RCC 7860 (cell line): ENCODE results near the gene LHX6.

Source experiments
- DNase-seq: peaks from one replicate; pipeline ENCODE4 v3.0.0-alpha.2; 2015; ENCODE audit warnings: low spot score
- FAIRE-seq: peaks from 2 replicates; lab custom pipeline; 2012; peaks lifted over from hg19 to GRCh38; lab: Jason Lieb, UNC

The LHX6 gene

GRCh38 chr9:122236681-122237080 is 7.9 kb upstream of the LHX6 start:
- DNase-seq, result no peak
- FAIRE-seq, result no peak

- FAIRE-seq (no peak), DNase-seq (no peak)
These were observed 5.4 kb upstream of the LHX6 start for GRCh38 chr9:122234022-122234748.

- DNase-seq (no peak), FAIRE-seq (no peak)
These were observed 4.1 kb upstream of the LHX6 start for GRCh38 chr9:122232796-122233306.

DNA sequence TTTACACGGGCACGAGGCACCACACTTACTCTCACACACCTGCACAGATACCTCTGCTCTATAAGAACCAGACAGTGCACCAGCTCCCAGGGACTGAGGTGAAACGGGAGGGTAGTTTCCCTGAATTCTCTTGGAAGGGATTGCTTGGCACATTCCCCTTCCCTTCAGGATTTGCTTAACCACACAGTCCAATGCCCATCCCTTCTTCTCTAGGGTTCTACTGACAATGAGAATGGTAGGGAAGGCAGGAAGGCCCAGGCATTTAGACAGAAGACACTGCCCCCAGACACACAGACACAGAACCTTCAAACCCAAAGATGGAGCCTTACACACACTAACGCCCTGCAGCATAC is 704 bp upstream of the LHX6 start:
- FAIRE-seq, result no peak
- no peak for DNase-seq

DNA sequence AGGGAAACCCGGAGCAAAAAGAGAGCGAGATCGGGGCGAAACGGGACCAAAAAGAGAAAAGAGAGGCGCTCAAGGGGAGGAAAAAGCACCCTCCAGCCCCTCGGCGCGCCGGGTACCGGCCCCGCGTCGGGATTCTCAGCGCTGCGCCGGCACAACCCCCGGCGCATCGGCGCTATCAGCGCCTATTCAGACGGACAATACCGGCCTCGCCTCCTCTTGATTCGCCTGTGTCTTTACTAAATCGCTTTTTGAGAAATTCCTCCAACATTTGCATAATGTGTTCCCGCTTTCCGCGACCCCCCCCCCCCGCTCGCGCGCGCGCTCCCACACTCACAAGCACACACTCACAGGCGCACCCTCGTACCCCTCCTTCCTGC is 578 bp downstream of the LHX6 start:
- DNase-seq (no peak), FAIRE-seq (no peak)

GRCh38 chr9:122227575-122227900 is 1.2 kb downstream of the LHX6 start:
- FAIRE-seq (no peak), DNase-seq (no peak)

DNA sequence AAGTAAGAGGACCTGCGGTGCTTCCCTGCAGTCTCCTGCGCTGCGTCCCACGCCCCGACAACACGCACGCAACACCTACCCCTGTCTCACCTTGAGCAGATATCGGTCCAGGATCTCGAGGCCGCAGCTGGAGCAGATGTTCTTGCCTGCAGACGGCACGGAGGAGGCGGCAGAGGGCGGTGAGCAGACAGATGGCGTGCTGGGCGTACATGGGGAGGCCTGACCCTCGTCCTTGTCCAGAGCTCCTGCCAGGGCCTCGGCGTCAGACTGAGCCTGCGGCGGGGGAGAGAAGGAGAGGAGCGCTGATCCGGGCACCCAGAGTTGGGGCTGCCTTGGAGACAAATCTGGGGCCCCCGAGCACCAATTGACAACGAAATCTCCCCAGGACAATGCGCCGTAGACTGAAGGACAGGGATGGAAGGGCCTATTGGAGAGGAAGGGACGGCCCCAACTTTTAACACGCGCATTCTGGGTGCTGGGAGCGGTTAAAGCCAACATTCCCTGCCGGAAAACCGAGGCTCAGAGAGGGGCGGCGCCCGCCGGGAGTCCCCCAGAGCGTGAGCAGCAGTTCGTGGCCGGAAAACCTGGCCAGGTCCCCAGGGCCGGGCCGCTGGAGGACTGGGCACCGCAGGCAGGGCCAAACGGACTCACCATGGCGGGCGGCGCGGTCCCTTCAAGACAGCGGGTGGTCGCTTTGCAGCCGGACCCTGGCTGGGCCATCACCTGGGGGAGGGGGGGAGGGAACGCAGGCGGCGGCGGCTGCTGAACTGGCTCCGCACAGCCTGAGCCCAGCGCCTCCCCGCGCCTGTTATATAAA is 1.8 kb downstream of the LHX6 start:
- DNase-seq (no peak), FAIRE-seq (no peak)

DNA sequence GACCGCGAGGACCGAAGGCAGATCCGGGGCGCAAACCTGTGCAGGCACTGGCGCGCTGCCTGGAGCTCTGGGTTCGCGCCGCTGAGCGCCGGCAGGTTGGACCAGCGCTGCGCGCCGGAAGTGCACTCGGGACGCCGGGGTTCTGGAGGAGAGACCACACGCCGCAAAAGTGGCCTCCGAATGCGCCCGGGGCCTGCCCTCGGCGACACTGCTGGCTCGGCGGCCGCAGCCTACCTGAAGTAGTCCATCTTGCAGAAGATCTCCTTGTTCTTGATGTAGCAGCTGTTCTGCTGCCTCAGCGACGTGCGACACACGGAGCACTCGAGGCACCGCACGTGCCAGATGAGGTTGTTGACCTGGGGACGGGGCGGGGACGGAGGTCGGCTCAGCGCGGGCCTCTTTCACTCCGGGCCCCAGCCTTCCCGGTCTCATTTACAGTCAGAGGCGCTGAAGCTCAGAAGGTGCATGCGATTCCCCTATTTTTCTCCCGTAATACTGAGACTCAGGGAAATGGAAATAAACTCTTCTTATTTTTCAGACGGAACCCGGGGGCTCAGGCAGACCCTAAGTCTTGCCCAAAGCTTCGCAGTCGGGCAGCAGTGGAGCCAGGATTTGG is 2.5 kb downstream of the LHX6 start:
- no peak for DNase-seq
- FAIRE-seq, result no peak

DNA sequence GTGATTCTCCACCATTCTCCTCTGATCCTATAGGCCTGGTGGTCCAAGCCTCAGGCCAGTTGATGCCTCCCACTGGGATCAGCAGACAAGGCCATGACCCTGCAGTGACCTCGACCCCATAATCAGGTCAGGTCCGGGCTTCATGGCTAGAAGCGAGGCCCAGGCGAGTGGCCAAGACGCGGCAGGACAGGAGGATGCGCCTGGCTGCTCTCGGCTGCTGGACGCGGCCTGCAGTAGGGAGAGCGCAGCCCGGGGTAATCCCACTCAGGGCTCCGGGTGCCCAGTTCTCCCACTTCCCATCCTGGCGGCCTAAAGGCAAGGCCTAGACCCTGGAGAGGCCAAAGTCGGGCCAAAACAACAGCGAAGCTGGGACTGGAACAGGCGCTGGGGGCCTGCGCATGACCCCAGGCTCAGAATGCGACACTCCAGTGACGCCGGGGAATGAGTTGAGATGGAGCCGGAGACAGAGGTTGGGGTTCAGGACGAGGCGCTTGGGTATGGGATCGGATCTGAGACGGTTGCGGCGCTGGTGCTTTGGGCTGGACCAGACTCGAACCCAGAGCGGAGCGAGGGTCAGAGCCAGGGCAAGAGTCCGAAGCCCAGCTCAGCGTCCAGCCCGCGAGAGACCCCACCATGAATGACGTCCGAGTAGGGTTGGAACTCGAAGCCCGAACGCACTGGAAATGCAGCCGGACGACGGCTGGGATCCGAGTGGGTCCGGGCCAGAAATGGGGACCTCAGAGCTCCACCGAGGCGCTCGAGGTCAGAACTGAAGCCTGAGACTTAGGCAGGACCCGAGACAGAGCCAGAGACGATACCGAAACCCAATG is 3.2 kb downstream of the LHX6 start:
- no peak for FAIRE-seq

DNA sequence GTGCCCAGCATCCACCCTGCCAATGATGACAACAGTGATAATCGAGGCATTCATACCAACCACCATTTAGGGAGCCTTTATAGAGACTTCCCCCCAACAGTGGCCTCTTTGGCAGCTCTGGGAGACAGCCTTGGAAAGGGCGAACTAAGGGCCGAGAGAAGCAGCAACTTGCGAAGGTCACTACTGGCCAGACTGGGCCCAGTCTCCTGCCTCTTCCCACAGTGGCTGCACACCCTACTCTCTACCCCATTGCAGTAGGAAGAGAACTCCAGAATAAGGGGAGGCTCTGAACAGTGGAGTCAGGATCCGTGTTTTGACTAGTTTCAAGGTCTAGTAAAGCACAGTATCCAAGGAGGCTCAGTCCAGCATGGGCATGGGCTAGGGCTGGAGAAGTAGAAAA is 5.3 kb downstream of the LHX6 start:
- no peak for FAIRE-seq
- no peak for DNase-seq

More for the DNA sequence above, 3.2 kb downstream of the LHX6 start:
- no peak for DNase-seq

DNA sequence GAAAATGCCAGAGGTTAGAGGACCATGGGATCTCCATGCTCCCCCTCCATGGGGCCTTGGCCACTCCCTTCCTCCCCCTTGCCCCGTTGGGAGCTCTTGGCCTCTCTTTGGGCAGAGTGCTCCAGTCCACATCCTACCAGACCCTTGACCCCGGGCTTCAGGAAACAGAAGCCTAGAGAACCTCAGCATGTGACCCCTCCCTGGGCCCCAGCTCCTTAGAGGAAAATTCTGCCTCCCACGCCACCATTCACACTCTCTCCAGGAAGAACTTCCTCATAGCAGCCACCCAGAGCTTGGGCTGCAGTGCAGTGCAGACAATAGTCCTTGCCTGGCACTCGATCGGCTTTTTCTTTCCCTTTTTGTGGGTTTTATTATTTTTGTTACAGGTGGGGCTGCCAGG is 6.0 kb downstream of the LHX6 start:
- DNase-seq, result no peak
- no peak for FAIRE-seq

GRCh38 chr9:122221183-122221811 is 7.5 kb downstream of the LHX6 start:
- no peak for FAIRE-seq
- no peak for DNase-seq

DNA sequence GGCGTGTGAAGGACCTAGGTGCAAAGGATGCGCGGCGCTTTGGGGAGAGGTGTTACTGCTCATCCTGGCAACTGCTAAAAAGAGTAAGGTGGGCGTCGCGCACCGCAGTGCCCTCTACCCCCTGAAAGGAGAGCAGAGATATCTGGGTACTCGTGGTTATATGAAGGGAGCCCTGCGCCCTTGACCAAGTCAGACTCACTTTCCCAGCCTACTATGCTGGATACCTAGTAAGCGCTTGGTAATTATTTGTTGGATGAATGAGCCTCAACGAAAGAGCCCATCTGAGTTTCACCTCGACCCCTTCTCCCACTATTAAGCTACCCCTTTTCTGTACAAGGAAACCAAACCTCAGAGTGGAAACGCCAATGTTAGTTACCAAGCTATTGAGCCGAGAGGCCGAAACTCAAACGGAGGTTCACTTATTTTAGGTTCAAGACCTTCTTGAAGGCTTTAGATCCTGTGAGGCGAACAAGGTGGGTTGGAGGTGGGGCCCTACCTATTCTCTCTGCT is 8.0 kb downstream of the LHX6 start:
- FAIRE-seq, result no peak

GRCh38 chr9:122219856-122220672 is 8.7 kb downstream of the LHX6 start:
- no peak for DNase-seq
- FAIRE-seq, result no peak

More for the DNA sequence above, 8.0 kb downstream of the LHX6 start:
- DNase-seq, result no peak

GRCh38 chr9:122218935-122219855 is 9.6 kb downstream of the LHX6 start:
- DNase-seq, result no peak
- FAIRE-seq, result no peak

DNA sequence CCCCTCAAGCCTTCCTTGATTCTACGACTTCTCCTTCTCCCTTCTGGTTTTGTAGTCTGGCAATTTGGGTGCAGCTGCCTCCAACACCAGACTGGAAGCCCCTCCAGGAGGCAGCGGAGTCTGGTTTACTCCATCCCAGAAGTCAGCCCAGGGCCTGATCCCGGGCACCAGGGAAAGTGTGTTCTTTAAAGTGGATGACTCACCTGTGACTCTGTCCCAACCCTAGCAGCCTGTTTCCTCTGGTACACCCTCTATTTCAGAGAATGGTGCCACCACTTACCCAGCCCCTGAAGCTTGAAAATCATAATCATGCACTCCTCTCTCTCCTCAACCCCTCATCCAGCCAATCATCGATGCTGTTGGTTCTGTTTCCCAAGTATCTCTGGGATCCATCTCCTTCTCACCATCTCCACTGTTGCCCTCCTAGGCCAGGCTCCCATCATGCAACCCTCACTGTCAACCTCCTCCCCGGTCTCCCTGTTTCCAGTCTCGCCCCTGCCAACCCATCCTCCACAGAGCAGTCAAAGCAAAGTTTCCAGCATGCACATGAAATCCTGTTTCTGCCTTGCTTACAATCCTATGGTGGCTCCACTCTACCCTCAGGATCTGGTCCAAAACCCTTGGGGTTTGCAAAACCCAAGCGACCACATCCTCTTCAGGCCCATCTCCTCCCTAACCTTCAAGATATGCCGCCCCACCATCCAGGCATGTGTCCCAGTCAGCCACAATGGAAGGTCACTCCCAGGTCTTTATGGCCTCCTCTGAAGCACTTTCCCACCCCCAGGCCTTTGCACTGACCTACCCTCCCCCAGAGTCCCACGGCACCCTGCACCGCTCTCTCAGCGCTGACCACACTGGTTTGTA is 10.5 kb downstream of the LHX6 start:
- DNase-seq (no peak), FAIRE-seq (no peak)

DNA sequence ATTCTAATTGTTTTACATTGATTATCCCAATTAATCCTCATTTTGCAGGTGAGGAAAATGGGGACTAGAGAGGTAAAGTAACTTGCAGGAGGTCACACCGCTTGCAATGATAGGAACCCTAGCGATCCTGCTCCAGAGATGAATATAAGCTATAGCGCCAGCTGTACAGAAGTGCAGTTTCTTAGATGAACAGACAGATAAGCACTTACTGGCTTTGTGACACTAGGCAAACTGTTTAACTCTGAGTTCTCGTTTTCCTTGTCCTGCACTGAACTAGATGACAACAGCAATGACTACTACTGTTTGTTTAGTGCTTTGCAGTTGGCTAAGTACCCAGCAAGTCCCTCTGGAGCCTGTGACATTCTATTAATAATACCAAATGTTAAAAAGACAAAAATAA is 11.1 kb downstream of the LHX6 start:
- FAIRE-seq (no peak), DNase-seq (no peak)
